Measurements from ENCODE around the gene FCHSD1.

The FCHSD1 gene

GRCh38 chr5:141628175-141628788, 22.9 kb downstream of the FCHSD1 start:
- H3K9ac ChIP-seq (ENCODE audit: insufficient read length, low read depth): no peak overlapping the region
- TF ChIP-seq ZNF274 (IDR thresholded peaks at IDR 0.05; ENCODE audit: low read depth, low read length) (no peak), SUZ12 (IDR thresholded peaks at IDR 0.05; ENCODE audit: extremely low read depth, insufficient read depth, insufficient read length) (no peak), YY1 (IDR thresholded peaks at IDR 0.05; ENCODE audit: insufficient read depth, insufficient read length) (no peak)

GRCh38 chr5:141623611-141624010, 27.6 kb downstream of the FCHSD1 start:
- no peak for DNase-seq (ENCODE audit: low read depth, low spot score)
- Histone ChIP-seq H3K9me3 (ENCODE audit: insufficient read depth, low read length) (no peaks in the 10 kb centered on the region), H3K36me3 (ENCODE audit: insufficient read depth, insufficient read length, low read length) (peaks cover 64% of the 10 kb centered on the region), H3K4me3 (ENCODE audit: insufficient read length, low read depth) (no peak overlapping the region), H3K9ac (ENCODE audit: insufficient read length, low read depth) (peak overlapping the region; percentile 7), H3K27me3 (ENCODE audit: insufficient read depth, insufficient read length) (no peaks in the 10 kb centered on the region), H3K4me1 (ENCODE audit: insufficient read depth, insufficient read length) (no peaks in the 10 kb centered on the region)
- no peak for TF ChIP-seq ZNF274 (IDR thresholded peaks at IDR 0.05; ENCODE audit: low read depth, low read length)
- no peak for TF ChIP-seq YY1 (IDR thresholded peaks at IDR 0.05; ENCODE audit: insufficient read depth, insufficient read length)
- no peak for TF ChIP-seq SUZ12 (IDR thresholded peaks at IDR 0.05; ENCODE audit: extremely low read depth, insufficient read depth, insufficient read length)

More at GRCh38 chr5:141628175-141628788, 22.9 kb downstream of the FCHSD1 start:
- Histone ChIP-seq H3K27me3 (ENCODE audit: insufficient read depth, insufficient read length) (no peaks in the 10 kb centered on the region), H3K4me3 (ENCODE audit: insufficient read length, low read depth) (no peak overlapping the region), H3K9me3 (ENCODE audit: insufficient read depth, low read length) (no peaks in the 10 kb centered on the region), H3K4me1 (ENCODE audit: insufficient read depth, insufficient read length) (no peaks in the 10 kb centered on the region), H3K36me3 (ENCODE audit: insufficient read depth, insufficient read length, low read length) (peaks cover 65% of the 10 kb centered on the region)
- DNase-seq (ENCODE audit: low read depth, low spot score): no peak

GRCh38 chr5:141623186-141623585, 28.0 kb downstream of the FCHSD1 start:
- no peaks in the 10 kb centered on the region for H3K27me3 ChIP-seq (ENCODE audit: insufficient read depth, insufficient read length)
- H3K36me3 ChIP-seq (ENCODE audit: insufficient read depth, insufficient read length, low read length): peaks cover 60% of the 10 kb centered on the region
- no peaks in the 10 kb centered on the region for H3K9me3 ChIP-seq (ENCODE audit: insufficient read depth, low read length)
- H3K4me3 ChIP-seq (ENCODE audit: insufficient read length, low read depth): no peak overlapping the region
- DNase-seq (ENCODE audit: low read depth, low spot score): no peak
- H3K9ac ChIP-seq (ENCODE audit: insufficient read length, low read depth): no peak overlapping the region
- H3K4me1 ChIP-seq (ENCODE audit: insufficient read depth, insufficient read length): no peaks in the 10 kb centered on the region
- TF ChIP-seq YY1 (IDR thresholded peaks at IDR 0.05; ENCODE audit: insufficient read depth, insufficient read length) (no peak), SUZ12 (IDR thresholded peaks at IDR 0.05; ENCODE audit: extremely low read depth, insufficient read depth, insufficient read length) (no peak), ZNF274 (IDR thresholded peaks at IDR 0.05; ENCODE audit: low read depth, low read length) (no peak)

- H3K36me3 ChIP-seq (ENCODE audit: insufficient read depth, insufficient read length, low read length): peaks cover 39% of the 10 kb centered on the region
- H3K9me3 ChIP-seq (ENCODE audit: insufficient read depth, low read length): no peaks in the 10 kb centered on the region
- DNase-seq (ENCODE audit: low read depth, low spot score): peak; percentile 93
- H3K9ac ChIP-seq (ENCODE audit: insufficient read length, low read depth): peak within 1 kb of the TSS; percentile 82
- H3K4me1 ChIP-seq (ENCODE audit: insufficient read depth, insufficient read length): no peaks in the 10 kb centered on the region
- peak within 1 kb of the TSS; percentile 62 for H3K4me3 ChIP-seq (ENCODE audit: insufficient read length, low read depth)
- no peak for TF ChIP-seq YY1 (IDR thresholded peaks at IDR 0.05; ENCODE audit: insufficient read depth, insufficient read length)
- H3K27me3 ChIP-seq (ENCODE audit: insufficient read depth, insufficient read length): no peaks in the 10 kb centered on the region
These were observed 32.2 kb downstream of the FCHSD1 start, which contains the start of gene DIAPH1 for GRCh38 chr5:141618804-141619554. DIAPH1 (minus strand) TSS chr5:141619000; CDS start chr5:141618914, 86 bp downstream.

GRCh38 chr5:141618030-141618803, 33.0 kb downstream of the FCHSD1 start:
- no peaks in the 10 kb centered on the region for H3K4me1 ChIP-seq (ENCODE audit: insufficient read depth, insufficient read length)
- peaks cover 39% of the 10 kb centered on the region for H3K36me3 ChIP-seq (ENCODE audit: insufficient read depth, insufficient read length, low read length)
- H3K9ac ChIP-seq (ENCODE audit: insufficient read length, low read depth): peak overlapping the region; percentile 82
- H3K27me3 ChIP-seq (ENCODE audit: insufficient read depth, insufficient read length): no peaks in the 10 kb centered on the region
- TF ChIP-seq SUZ12 (IDR thresholded peaks at IDR 0.05; ENCODE audit: extremely low read depth, insufficient read depth, insufficient read length) (no peak), ZNF274 (IDR thresholded peaks at IDR 0.05; ENCODE audit: low read depth, low read length) (no peak), YY1 (IDR thresholded peaks at IDR 0.05; ENCODE audit: insufficient read depth, insufficient read length) (no peak)
- H3K4me3 ChIP-seq (ENCODE audit: insufficient read length, low read depth): peak overlapping the region; percentile 62
- H3K9me3 ChIP-seq (ENCODE audit: insufficient read depth, low read length): no peaks in the 10 kb centered on the region
- DNase-seq (ENCODE audit: low read depth, low spot score): no peak

- H3K36me3 ChIP-seq (ENCODE audit: insufficient read depth, insufficient read length, low read length): peaks cover 36% of the 10 kb centered on the region
- no peaks in the 10 kb centered on the region for H3K4me1 ChIP-seq (ENCODE audit: insufficient read depth, insufficient read length)
- DNase-seq (ENCODE audit: low read depth, low spot score): no peak
These were observed 33.6 kb downstream of the FCHSD1 start for GRCh38 chr5:141617682-141618029.

GRCh38 chr5:141617128-141617527, 34.1 kb downstream of the FCHSD1 start:
- H3K9me3 ChIP-seq (ENCODE audit: insufficient read depth, low read length): no peaks in the 10 kb centered on the region
- no peak for DNase-seq (ENCODE audit: low read depth, low spot score)
- H3K36me3 ChIP-seq (ENCODE audit: insufficient read depth, insufficient read length, low read length): peaks cover 33% of the 10 kb centered on the region
- no peak overlapping the region for H3K9ac ChIP-seq (ENCODE audit: insufficient read length, low read depth)
- no peak for TF ChIP-seq ZNF274 (IDR thresholded peaks at IDR 0.05; ENCODE audit: low read depth, low read length)
- H3K4me3 ChIP-seq (ENCODE audit: insufficient read length, low read depth): peak overlapping the region; percentile 62
- H3K27me3 ChIP-seq (ENCODE audit: insufficient read depth, insufficient read length): no peaks in the 10 kb centered on the region
- H3K4me1 ChIP-seq (ENCODE audit: insufficient read depth, insufficient read length): no peaks in the 10 kb centered on the region

More at GRCh38 chr5:141617682-141618029, 33.6 kb downstream of the FCHSD1 start:
- Histone ChIP-seq H3K4me3 (ENCODE audit: insufficient read length, low read depth) (peak overlapping the region; percentile 62), H3K9ac (ENCODE audit: insufficient read length, low read depth) (peak overlapping the region; percentile 82), H3K27me3 (ENCODE audit: insufficient read depth, insufficient read length) (no peaks in the 10 kb centered on the region), H3K9me3 (ENCODE audit: insufficient read depth, low read length) (no peaks in the 10 kb centered on the region)
- TF ChIP-seq SUZ12 (IDR thresholded peaks at IDR 0.05; ENCODE audit: extremely low read depth, insufficient read depth, insufficient read length): no peak
- TF ChIP-seq YY1 (IDR thresholded peaks at IDR 0.05; ENCODE audit: insufficient read depth, insufficient read length): no peak
- TF ChIP-seq ZNF274 (IDR thresholded peaks at IDR 0.05; ENCODE audit: low read depth, low read length): no peak
